ENCODE measurements around the gene FAF1.
A peak's percentile ranks its signal among the peaks of the same experiment; 100 is the strongest.
"Not testable (repeated sequence)": the region's sequence is repeated elsewhere in the genome, so short reads cannot be mapped to it uniquely, and the experiment has no call there.

FAF1 gene

GRCh38 chr1:50959303-50959912 lies 659 bp downstream of the FAF1 start:
- peak in 4 of 6 experiments; percentile 44 to 62 (median 55) for DNase-seq

- no peak for DNase-seq
Measured at GRCh38 chr1:50955116-50955515, 5.0 kb downstream of the FAF1 start.

- not testable (repeated sequence) for DNase-seq
Measured at GRCh38 chr1:50952566-50952965, 7.5 kb downstream of the FAF1 start.

- no peak for DNase-seq
Measured at GRCh38 chr1:50950396-50950795, 9.7 kb downstream of the FAF1 start.

GRCh38 chr1:50949286-50949982 lies 10.6 kb downstream of the FAF1 start:
- no peak for DNase-seq

GRCh38 chr1:50942334-50942733 lies 17.7 kb downstream of the FAF1 start:
- DNase-seq, result no peak

GRCh38 chr1:50940291-50940690 lies 19.8 kb downstream of the FAF1 start:
- DNase-seq, result no peak

- no peak for DNase-seq
Measured at GRCh38 chr1:50936321-50936720, 23.7 kb downstream of the FAF1 start.

- not testable (repeated sequence) for DNase-seq
Measured at GRCh38 chr1:50935276-50935675, 24.8 kb downstream of the FAF1 start.

- no peak for DNase-seq
Measured at GRCh38 chr1:50934838-50935237, 25.2 kb downstream of the FAF1 start.

- not testable (repeated sequence) for DNase-seq
Measured at GRCh38 chr1:50933770-50934169, 26.3 kb downstream of the FAF1 start.

- not testable (repeated sequence) for DNase-seq
Measured at GRCh38 chr1:50932043-50932442, 28.0 kb downstream of the FAF1 start.

GRCh38 chr1:50930965-50931737 lies 28.9 kb downstream of the FAF1 start:
- no peak for DNase-seq

- no peak for DNase-seq
Measured at GRCh38 chr1:50930193-50930592, 29.9 kb downstream of the FAF1 start.

- peak in 3 of 6 experiments; percentile 2 to 46 (median 14) for DNase-seq
Measured at GRCh38 chr1:50929376-50929958, 30.6 kb downstream of the FAF1 start.

- no peak for DNase-seq
Measured at GRCh38 chr1:50923564-50923963, 36.5 kb downstream of the FAF1 start.

GRCh38 chr1:50921029-50921428 lies 39.0 kb downstream of the FAF1 start:
- no peak for DNase-seq

GRCh38 chr1:50920409-50920808 lies 39.7 kb downstream of the FAF1 start:
- no peak for DNase-seq

GRCh38 chr1:50917138-50918137 lies 42.6 kb downstream of the FAF1 start:
- DNase-seq, result no peak

GRCh38 chr1:50915621-50916020 lies 44.4 kb downstream of the FAF1 start:
- DNase-seq, result no peak

GRCh38 chr1:50913954-50914353 lies 46.1 kb downstream of the FAF1 start:
- no peak for DNase-seq

GRCh38 chr1:50910356-50910755 lies 49.7 kb downstream of the FAF1 start:
- DNase-seq, result not testable (repeated sequence)

Measured in stimulated activated naive CD4-positive, alpha-beta T cell (primary cell).